SK-N-DZ (cell line): ENCODE data around the gene CLIC6.
"Not testable (repeated sequence)": the region's sequence is repeated elsewhere in the genome, so short reads cannot be mapped to it uniquely, and the experiment has no call there.

Source experiments
- DNase-seq: peaks from one replicate; pipeline ENCODE4 v3.0.0-alpha.2; 2015; ENCODE audit warnings: low spot score

CLIC6 gene

GRCh38 chr21:34651642-34652041 lies 17.2 kb upstream of the CLIC6 start:
- no peak for DNase-seq

DNA sequence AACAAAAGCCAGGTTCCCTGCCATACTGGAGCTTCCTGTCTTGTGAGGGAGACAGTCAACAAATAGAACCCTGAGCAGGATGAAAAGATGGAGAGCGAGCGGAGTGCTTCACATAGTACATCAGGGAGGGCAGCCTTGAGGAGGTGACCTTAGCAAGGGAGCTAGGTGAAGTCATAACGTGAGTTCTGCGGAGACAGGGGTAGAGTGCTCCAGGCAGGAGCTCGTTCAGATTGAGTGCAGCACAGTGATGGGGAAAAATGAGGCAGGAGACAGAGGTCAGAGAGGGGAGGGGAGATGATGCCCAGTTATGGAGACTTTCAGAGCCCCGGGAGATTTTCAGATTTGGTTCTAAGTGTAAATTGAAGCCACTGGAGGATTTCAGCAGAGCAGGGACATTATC lies 15.3 kb upstream of the CLIC6 start:
- no peak for DNase-seq

DNA sequence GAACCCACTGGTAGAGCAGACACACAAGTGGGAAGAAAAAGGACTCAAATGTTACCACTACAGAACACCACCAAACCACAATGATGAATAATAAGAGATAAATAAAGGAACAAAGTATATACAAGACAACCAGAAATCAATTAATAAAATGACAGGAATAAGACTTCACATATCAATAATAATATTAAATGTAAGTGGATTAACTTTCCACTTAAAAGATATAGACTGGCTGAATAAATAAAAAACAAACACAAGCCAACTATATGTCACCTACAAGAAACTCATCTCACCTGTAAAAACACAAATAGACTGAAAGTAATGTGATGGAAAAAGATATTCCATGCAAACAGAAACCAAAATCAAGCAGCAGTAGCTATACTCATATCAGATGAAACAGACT lies 6.9 kb upstream of the CLIC6 start:
- no peak for DNase-seq

GRCh38 chr21:34667761-34668160 lies 1.0 kb upstream of the CLIC6 start:
- DNase-seq: no peak

GRCh38 chr21:34669149-34669879 lies 520 bp downstream of the CLIC6 start:
- DNase-seq: no peak

- DNase-seq: not testable (repeated sequence)
Measured at GRCh38 chr21:34669880-34670219, 1.1 kb downstream of the CLIC6 start.

- DNase-seq: no peak
Measured at GRCh38 chr21:34670220-34670961, 1.6 kb downstream of the CLIC6 start.

- DNase-seq: no peak
Measured at GRCh38 chr21:34670962-34671348, 2.2 kb downstream of the CLIC6 start.

GRCh38 chr21:34671462-34671861 lies 2.7 kb downstream of the CLIC6 start:
- DNase-seq: no peak

DNA sequence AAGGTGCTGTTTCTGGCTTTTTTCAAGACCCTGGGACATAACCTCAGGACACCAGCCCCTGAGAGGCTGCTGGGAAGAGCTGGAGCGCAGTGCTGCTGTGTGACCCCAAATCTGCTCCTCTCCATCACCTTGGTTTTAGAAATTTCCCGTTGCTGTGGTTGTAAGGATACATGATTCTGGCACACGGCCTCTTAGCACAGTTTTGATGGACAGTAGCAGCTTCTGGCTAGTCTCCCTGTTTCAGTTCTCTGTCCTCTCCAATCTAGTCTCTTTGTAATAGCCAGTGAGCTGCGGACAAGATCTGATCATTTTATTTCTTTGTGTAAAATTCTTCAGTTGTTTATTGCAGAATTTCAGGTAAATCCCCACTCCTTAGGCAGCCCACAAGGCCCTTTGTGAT lies 3.1 kb downstream of the CLIC6 start:
- DNase-seq: no peak

GRCh38 chr21:34673006-34673405 lies 4.2 kb downstream of the CLIC6 start:
- DNase-seq: no peak

GRCh38 chr21:34674468-34674867 lies 5.7 kb downstream of the CLIC6 start:
- no peak for DNase-seq

GRCh38 chr21:34675871-34676270 lies 7.1 kb downstream of the CLIC6 start:
- no peak for DNase-seq

DNA sequence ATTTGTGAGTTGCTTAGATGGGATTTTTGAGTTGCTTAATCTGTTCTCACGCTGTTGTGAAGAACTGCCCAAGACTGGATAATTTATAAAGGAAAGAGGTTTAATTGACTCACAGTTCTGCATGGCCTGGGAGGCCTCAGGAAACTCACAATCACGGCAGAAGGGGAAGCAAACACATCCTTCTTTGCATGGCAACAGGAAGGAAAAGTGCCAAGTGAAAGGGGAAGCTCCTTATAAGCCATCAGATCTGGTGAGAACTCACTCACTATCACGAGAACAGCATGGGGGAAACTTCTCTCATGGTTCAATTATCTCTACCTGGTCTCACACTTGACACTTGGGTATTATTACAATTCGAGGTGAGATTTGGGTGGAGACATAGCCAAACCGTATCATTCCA lies 10.3 kb downstream of the CLIC6 start:
- no peak for DNase-seq

DNA sequence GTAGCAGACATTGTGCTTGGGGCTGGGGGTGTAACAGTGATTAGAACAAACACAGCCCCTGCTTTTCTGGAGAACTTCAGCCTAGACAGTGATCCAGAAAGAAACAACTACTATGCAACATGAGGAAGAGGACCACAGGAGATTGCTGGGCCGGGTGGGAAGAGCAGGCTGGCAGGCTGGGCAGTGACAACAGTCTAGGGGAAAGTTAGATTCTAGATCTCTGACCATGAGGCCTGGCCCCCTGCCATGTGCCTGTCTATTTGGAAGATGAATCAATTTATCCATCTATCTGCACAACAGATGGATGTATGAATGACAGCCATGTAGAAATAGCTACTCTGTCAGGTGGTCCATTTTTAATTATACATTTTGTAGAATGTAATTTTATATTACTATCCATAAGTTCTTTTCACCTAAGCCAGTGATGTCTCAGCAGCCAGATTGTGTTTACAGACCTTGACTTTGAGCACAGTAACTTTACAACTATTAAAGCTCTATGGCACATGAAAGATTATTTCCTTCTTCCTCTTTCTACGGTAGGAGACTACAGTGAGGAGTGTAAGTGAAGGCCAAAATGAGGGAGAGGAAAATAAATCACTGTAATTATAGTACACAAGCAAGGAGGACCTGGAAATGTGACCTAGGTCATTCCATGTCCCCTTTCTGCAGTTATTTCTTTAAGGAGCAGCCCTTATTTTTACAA lies 15.5 kb downstream of the CLIC6 start:
- DNase-seq: no peak

GRCh38 chr21:34687065-34687464 lies 18.3 kb downstream of the CLIC6 start:
- no peak for DNase-seq

- DNase-seq: no peak
Measured at GRCh38 chr21:34687745-34688144, 19.0 kb downstream of the CLIC6 start.

DNA sequence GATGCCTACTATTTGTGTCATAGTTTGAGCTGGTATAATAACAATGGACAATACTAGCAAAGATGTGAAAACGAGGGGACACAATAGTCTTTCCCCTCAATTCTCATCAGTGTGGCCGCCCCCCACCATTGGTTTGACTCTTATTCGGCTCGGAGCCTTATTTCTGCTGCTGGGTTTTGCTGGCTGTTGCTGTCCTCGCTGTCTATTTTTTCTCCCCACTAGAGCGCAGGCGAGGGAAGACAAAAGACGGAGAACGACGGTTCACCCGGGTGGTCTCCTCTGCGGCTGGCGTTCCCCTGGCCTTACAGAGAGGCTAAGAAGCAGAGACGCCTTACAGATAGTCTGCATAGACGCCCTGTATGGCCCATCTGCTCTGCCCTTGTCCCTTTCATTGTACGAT lies 19.4 kb downstream of the CLIC6 start:
- no peak for DNase-seq

- DNase-seq: no peak
Measured at GRCh38 chr21:34688715-34689114, 19.9 kb downstream of the CLIC6 start.

GRCh38 chr21:34690041-34690792 lies 21.4 kb downstream of the CLIC6 start:
- no peak for DNase-seq

GRCh38 chr21:34690793-34691175 lies 22.0 kb downstream of the CLIC6 start:
- no peak for DNase-seq

DNA sequence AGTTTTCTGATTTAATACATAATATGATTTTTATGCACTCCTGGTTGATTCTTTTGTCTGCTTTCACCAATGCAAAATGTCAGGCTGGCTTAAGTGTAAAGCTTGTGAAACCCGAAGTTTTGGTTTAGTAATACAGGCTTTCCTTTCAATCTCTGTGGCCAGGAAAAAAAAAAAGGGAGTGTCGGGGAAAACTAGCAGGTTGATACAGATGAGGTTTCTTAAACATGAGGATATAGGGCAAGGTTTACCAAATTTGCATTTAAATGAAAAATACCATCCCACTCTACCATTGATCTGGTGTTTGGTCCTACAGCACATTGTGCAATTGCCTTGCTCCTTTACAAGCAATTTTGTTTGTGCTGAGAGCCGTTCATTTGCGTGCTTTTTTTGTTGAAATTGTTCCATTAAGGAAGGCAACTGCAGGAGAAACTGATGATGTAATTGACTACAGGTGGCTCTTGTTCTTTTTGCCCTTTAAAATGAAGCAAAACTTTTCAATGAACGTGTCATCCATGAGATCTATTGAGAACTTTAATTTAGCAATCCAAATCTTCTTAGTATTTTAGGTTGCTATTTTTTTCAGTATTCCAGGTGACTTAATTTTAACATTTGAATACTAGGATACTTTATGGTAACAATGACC lies 22.7 kb downstream of the CLIC6 start:
- no peak for DNase-seq
